IMR-90 (cell line): ENCODE data around the gene PTPN13. TPM values are rescaled to one million over a fixed set of nuclear protein-coding genes. Genes with fewer than 3 reads are reported as not detected.
"Not testable (repeated sequence)": the region's sequence is repeated elsewhere in the genome, so short reads cannot be mapped to it uniquely, and the experiment has no call there.

ENCODE experiments used
- ATAC-seq: fragments of 200-7000 bp; cut with Tn5 transposase; 2 replicates; pipeline ENCODE4 v1.9.1; 2020; ENCODE audit warnings: low read depth, mild to moderate bottlenecking, moderate library complexity
- BruUV-seq: library from RNA; stranded (reverse); fragments of 400-500 nt; replicated peaks from 2 replicates; lab custom pipeline; 2021; lab: Mats Ljungman, UMichigan
- CTCF ChIA-PET: fragments of 300-600 bp; formaldehyde crosslinking; extraction: SDS; loops from one replicate; lab custom pipeline; 2021; ENCODE audit warnings: antibody characterized with exemption; lab: Yijun Ruan, JAX
- POLR2A ChIA-PET: fragments of 300-600 bp; sonication (Branson Sonifier 250); formaldehyde crosslinking; loops from one replicate; lab custom pipeline; 2022; ENCODE audit warnings: antibody characterized with exemption; ENCODE audit not compliant: unreplicated experiment; lab: Charles Lee
- DNase-seq: peaks from one replicate; pipeline ENCODE4 v3.0.0; 2013
- H2AFZ ChIP-seq: replicated peaks from 2 replicates; pipeline ENCODE3; 2013; ENCODE audit warnings: low read length, mild to moderate bottlenecking; ENCODE audit not compliant: poor library complexity
- H2AK5ac ChIP-seq: 2 replicates; pipeline ENCODE4 v1.6.1; 2013; ENCODE audit warnings: low read depth, low read length, inconsistent platforms
- H2AK9ac ChIP-seq: replicated peaks from 2 replicates; pipeline ENCODE3; 2013; ENCODE audit warnings: mild to moderate bottlenecking, low read depth, low read length, moderate library complexity; ENCODE audit not compliant: poor library complexity
- H2BK120ac ChIP-seq: 2 replicates; pipeline ENCODE4 v1.6.1; 2013; ENCODE audit warnings: low read depth, low read length, inconsistent platforms
- H2BK15ac ChIP-seq: 3 replicates; pipeline ENCODE4 v1.6.1; 2013; ENCODE audit warnings: low read depth, low read length, inconsistent platforms
- H2BK20ac ChIP-seq: 2 replicates; pipeline ENCODE4 v1.6.1; 2013; ENCODE audit warnings: low read depth, mild to moderate bottlenecking, inconsistent platforms, low read length, moderate library complexity
- H2BK5ac ChIP-seq: 2 replicates; pipeline ENCODE4 v1.6.1; 2013; ENCODE audit warnings: mild to moderate bottlenecking, low read depth, low read length, inconsistent platforms; ENCODE audit not compliant: poor library complexity, severe bottlenecking
- H3K14ac ChIP-seq: replicated peaks from 2 replicates; pipeline ENCODE4 v1.6.1; 2013; ENCODE audit warnings: low read depth, low read length, inconsistent platforms
- H3K18ac ChIP-seq: 2 replicates; pipeline ENCODE4 v1.6.1; 2013; ENCODE audit warnings: low read depth, low read length, control low read depth
- H3K23ac ChIP-seq: 2 replicates; pipeline ENCODE4 v1.6.1; 2013; ENCODE audit warnings: low read depth, low read length, inconsistent platforms
- H3K27ac ChIP-seq: 2 replicates; pipeline ENCODE4 v1.5.1; 2013; ENCODE audit warnings: mild to moderate bottlenecking, control low read depth, low read length; ENCODE audit not compliant: insufficient read depth
- H3K27me3 ChIP-seq: 2 replicates; pipeline ENCODE4 v1.6.1; 2013; ENCODE audit warnings: low read length; ENCODE audit not compliant: control insufficient read depth, insufficient read depth
- H3K36me3 ChIP-seq: 2 replicates; pipeline ENCODE4 v1.6.1; 2013; ENCODE audit warnings: low read length, mixed read lengths; ENCODE audit not compliant: control insufficient read depth, insufficient read depth
- H3K4ac ChIP-seq: 2 replicates; pipeline ENCODE4 v1.6.1; 2013; ENCODE audit warnings: low read depth, low read length, inconsistent platforms
- H3K4me1 ChIP-seq: 2 replicates; pipeline ENCODE4 v1.6.1; 2013; ENCODE audit warnings: low read length, mixed read lengths; ENCODE audit not compliant: control insufficient read depth, insufficient read depth
- H3K4me2 ChIP-seq: 2 replicates; pipeline ENCODE4 v1.6.1; 2013; ENCODE audit warnings: low read depth, mild to moderate bottlenecking, control low read depth, low read length, moderate library complexity
- H3K4me3 ChIP-seq: 2 replicates; pipeline ENCODE4 v1.5.1; 2013; ENCODE audit warnings: low read depth, mild to moderate bottlenecking, control low read depth, low read length, moderate library complexity; ENCODE audit not compliant: insufficient read depth
- H3K56ac ChIP-seq: 2 replicates; pipeline ENCODE4 v1.6.1; 2013; ENCODE audit warnings: low read length, inconsistent platforms; ENCODE audit not compliant: insufficient read depth; ENCODE audit errors: extremely low read depth
- H3K79me1 ChIP-seq, 2 experiments: 2 replicates each; pipeline ENCODE4 v1.6.1; 2013; ENCODE audit warnings: low read length in 2 of 2, inconsistent platforms in 1 of 2, low read depth in 1 of 2
- H3K9ac ChIP-seq: 2 replicates; pipeline ENCODE4 v1.6.1; 2013; ENCODE audit warnings: low read depth, low read length, control low read depth
- H3K9me1 ChIP-seq: 2 replicates; pipeline ENCODE4 v1.6.1; 2013; ENCODE audit warnings: low read length, inconsistent platforms; ENCODE audit not compliant: insufficient read depth
- H3K9me3 ChIP-seq: 2 replicates; pipeline ENCODE4 v1.6.1; 2013; ENCODE audit warnings: low read length; ENCODE audit not compliant: control insufficient read depth, insufficient read depth
- H4K20me1 ChIP-seq: 2 replicates; pipeline ENCODE4 v1.6.1; 2013; ENCODE audit warnings: low read length, inconsistent platforms; ENCODE audit not compliant: insufficient read depth
- H4K5ac ChIP-seq: 2 replicates; pipeline ENCODE4 v1.6.1; 2013; ENCODE audit warnings: mild to moderate bottlenecking, low read depth, low read length, control low read depth
- H4K8ac ChIP-seq, 2 experiments: 2 replicates each; pipeline ENCODE4 v1.6.1; 2013; ENCODE audit warnings: low read depth in 2 of 2, low read length in 2 of 2, control low read depth in 1 of 2, inconsistent platforms in 1 of 2
- H4K91ac ChIP-seq: 2 replicates; pipeline ENCODE4 v1.6.1; 2013; ENCODE audit warnings: low read depth, low read length, inconsistent platforms; ENCODE audit not compliant: insufficient read depth
- RAD21 ChIP-seq: IDR thresholded peaks from 2 replicates; pipeline ENCODE4 v1.6.1; 2012; ENCODE audit warnings: low read length, improper control_type of control experiment
- WGBS, 2 experiments: methylation state at CpG; one replicate each; pipeline versions ENCODE4 v1.1.5 to v1.1.7; 2013; ENCODE audit warnings: missing lambda C conversion rate in 2 of 2; ENCODE audit not compliant: insufficient read length in 1 of 2; ENCODE audit errors: extremely low coverage in 2 of 2; 5-methylcytosine and 5-hydroxymethylcytosine counted together
- dilution Hi-C: fragments of 300-500 bp; cut with HindIII; formaldehyde crosslinking; loops from one replicate; pipeline ENCODE4 v1.14.3; 2018; ENCODE audit warnings: low sequenced_read_pairs; ENCODE audit not compliant: unreplicated experiment
- in situ Hi-C: fragments of 300-500 bp; cut with MboI; formaldehyde crosslinking; loops from 3 replicates; pipeline ENCODE4 v1.14.3; 2019; ENCODE audit warnings: low sequenced_read_pairs, inconsistent platforms, mixed read lengths
- intact Hi-C: fragments of 100-400 bp; cut with micrococcal nuclease; formaldehyde crosslinking; loops from 2 replicates; pipeline ENCODE4 v1.10.0; 2022
- polyA plus RNA-seq, 3 experiments: library from polyadenylated mRNA; depleted of rRNA; stranded (reverse); fragments of >200 nt; gene quantifications; 2 replicates each; pipeline ENCODE4 v1.2.3, GENCODE V29; 2012; ENCODE audit warnings: low replicate concordance in 1 of 3
- total RNA-seq: library from RNA; depleted of rRNA; stranded (reverse); fragments of >200 nt; gene quantifications from 2 replicates; pipeline ENCODE4 v1.2.3, GENCODE V29; 2012
- TF ChIP-seq, protein P1 (sequence below): conservative IDR thresholded peaks from 2 replicates; pipeline ENCODE4 v1.5.1; 2012; ENCODE audit warnings: mild to moderate bottlenecking, low read depth, low read length, improper control_type of control experiment

The PTPN13 gene
- total and polyA plus RNA-seq, 2 of the 4 experiments (the other 2 are of a cell fraction): 7.7 to 29.0 TPM

DNA sequence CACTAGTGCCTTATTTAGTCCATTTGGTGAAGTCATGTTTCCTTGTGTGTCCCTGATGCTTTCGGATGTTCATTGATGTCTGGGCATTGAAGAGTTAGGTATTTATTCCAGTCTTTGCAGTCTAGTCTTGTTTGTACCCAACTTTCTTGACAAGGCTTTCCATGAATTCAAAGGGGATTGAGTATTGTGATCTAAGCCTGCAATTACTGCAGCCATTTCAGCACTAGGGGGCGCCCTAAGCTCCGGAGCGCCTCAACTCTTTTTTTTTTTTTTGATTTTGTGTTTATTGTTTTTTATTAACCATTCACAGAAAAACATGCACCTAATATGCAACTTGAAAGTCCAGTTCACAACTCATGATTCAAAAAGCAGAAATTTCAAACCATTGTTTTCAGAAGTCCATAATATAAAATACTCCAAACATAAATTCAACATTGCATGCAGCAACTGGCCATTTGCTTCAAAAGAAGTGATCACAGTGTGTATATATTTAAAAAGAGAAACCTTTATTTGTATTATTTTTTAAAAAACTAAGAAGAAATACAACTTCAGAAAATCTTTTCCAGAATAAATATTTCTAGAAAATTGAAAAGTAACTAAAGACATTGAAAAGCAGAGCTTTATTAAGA is 59.2 kb downstream of the PTPN13 start:
- no peak overlapping the region for H3K4me2 ChIP-seq
- H2AK5ac ChIP-seq: no peak overlapping the region
- no peak overlapping the region for H3K18ac ChIP-seq
- H4K8ac ChIP-seq: no peak overlapping the region
- TF ChIP-seq RAD21: no peak
- TF ChIP-seq, protein P1, sequence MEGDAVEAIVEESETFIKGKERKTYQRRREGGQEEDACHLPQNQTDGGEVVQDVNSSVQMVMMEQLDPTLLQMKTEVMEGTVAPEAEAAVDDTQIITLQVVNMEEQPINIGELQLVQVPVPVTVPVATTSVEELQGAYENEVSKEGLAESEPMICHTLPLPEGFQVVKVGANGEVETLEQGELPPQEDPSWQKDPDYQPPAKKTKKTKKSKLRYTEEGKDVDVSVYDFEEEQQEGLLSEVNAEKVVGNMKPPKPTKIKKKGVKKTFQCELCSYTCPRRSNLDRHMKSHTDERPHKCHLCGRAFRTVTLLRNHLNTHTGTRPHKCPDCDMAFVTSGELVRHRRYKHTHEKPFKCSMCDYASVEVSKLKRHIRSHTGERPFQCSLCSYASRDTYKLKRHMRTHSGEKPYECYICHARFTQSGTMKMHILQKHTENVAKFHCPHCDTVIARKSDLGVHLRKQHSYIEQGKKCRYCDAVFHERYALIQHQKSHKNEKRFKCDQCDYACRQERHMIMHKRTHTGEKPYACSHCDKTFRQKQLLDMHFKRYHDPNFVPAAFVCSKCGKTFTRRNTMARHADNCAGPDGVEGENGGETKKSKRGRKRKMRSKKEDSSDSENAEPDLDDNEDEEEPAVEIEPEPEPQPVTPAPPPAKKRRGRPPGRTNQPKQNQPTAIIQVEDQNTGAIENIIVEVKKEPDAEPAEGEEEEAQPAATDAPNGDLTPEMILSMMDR: 0 out of 2 replicates have a peak, but pooled peaks have one; percentile 9
- H3K56ac ChIP-seq: no peak overlapping the region
- dilution Hi-C loops (no loop called here), intact Hi-C loops (no loop called here), in situ Hi-C loops (no loop called here)
- H4K91ac ChIP-seq: no peak overlapping the region
- H3K4me3 ChIP-seq: no peak overlapping the region
- H3K23ac ChIP-seq: no peak overlapping the region
- H3K9me3 ChIP-seq: peaks cover 10% of the 10 kb centered on the region
- no peak overlapping the region for H3K4ac ChIP-seq
- H3K27ac ChIP-seq: no peak overlapping the region
- H2BK120ac ChIP-seq: no peak overlapping the region
- no peaks in the 10 kb centered on the region for H3K27me3 ChIP-seq
- no peak overlapping the region for H2BK20ac ChIP-seq
- H3K79me1 ChIP-seq: peaks cover 0 to 16% of the 10 kb centered on the region in 2 experiments; a peak in 2 of 4 replicates
- CTCF ChIA-PET: interaction anchor here (0.5 kb wide), 1 partner anchor 40 kb away, joined by 3 read pairs; no protein-coding TSS in a partner anchor
- H3K9ac ChIP-seq: no peak overlapping the region
- H3K36me3 ChIP-seq: peaks cover 2% of the 10 kb centered on the region; the same call in 1 of the 2 replicates
- H2BK15ac ChIP-seq: no peak overlapping the region
- ATAC-seq (no peak), DNase-seq (no peak)
- H4K20me1 ChIP-seq: no peaks in the 10 kb centered on the region
- POLR2A ChIA-PET: no interaction called here
- no peak overlapping the region for H4K5ac ChIP-seq
- no peak overlapping the region for H3K14ac ChIP-seq
- H3K4me1 ChIP-seq: no peaks in the 10 kb centered on the region
- H2BK5ac ChIP-seq: no peak overlapping the region
- H2AFZ ChIP-seq: no peak overlapping the region
- no TSS peak for BruUV-seq
- H3K9me1 ChIP-seq: no peaks in the 10 kb centered on the region
- WGBS, 2 experiments: no CpG with 5 or more reads among the region's 4 CpGs
- no peak overlapping the region for H2AK9ac ChIP-seq

DNA sequence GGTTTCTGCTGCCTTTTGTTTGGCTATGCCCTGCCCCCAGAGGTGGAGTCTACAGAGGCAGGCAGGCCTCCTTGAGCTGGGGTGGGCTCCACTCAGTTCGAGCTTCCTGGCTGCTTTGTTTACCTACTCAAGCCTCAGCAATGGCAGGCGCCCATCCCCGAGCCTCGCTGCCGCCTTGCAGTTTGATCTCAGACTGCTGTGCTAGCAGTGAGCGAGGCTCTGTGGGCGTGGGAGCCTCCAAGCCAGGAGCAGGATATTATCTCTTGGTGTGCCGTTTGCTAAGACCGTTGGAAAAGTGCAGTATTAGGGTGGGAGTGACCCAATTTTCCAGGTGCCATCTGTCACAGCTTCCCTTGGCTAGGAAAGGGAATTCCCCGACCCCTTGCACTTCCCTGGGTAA is 62.7 kb downstream of the PTPN13 start:
- H2AK5ac ChIP-seq, H4K8ac ChIP-seq, ATAC-seq, H2AK9ac ChIP-seq, H3K23ac ChIP-seq, H3K36me3 ChIP-seq, CTCF ChIA-PET, H3K9ac ChIP-seq, H3K18ac ChIP-seq, H2BK120ac ChIP-seq, H3K9me3 ChIP-seq, H2AFZ ChIP-seq, in situ Hi-C loops, H3K27ac ChIP-seq, H3K56ac ChIP-seq, DNase-seq, H3K4me2 ChIP-seq, H3K4me3 ChIP-seq, H3K4ac ChIP-seq, POLR2A ChIA-PET, H4K5ac ChIP-seq, dilution Hi-C loops, H3K4me1 ChIP-seq, H4K91ac ChIP-seq, H3K27me3 ChIP-seq, H4K20me1 ChIP-seq, H2BK15ac ChIP-seq, H3K14ac ChIP-seq, BruUV-seq, H2BK20ac ChIP-seq, intact Hi-C loops, H3K9me1 ChIP-seq, H2BK5ac ChIP-seq: not testable (repeated sequence)
- peaks cover 0 to 11% of the 10 kb centered on the region in 2 experiments; a peak in 1 of 4 replicates for H3K79me1 ChIP-seq
- WGBS, 2 experiments: 80% methylated on average over 1 of the region's 10 CpGs; no CpG with 5 or more reads in 1 of the 2 experiments
